ENCODE measurements around the gene PLS1. TPM values are rescaled to one million over a fixed set of nuclear protein-coding genes. Genes with fewer than 3 reads are reported as not detected.

The PLS1 gene
- total and polyA plus RNA-seq, 2 of the 8 experiments (the other 6 are each of a cell fraction or from before 2014, with no cell fraction given): 18.7 to 44.7 TPM

DNA sequence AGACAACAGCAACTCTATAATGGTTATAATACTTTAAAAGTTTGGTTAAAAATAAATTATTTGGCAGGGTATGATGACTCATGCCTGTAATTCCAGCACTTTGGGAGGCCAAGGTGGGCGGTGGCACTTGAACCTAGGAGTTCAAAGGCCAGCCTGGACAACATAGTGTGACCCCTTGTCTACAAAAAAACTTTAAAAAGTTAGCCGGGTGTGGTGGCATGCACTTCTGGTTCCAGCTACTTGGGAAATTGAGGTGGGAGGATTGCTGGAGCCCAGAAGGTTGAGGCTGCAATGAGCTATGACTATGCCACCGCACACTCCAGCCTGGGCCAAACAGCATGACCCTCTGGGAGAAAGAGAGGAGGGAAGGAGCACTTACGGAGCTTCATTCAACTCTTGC, 119.9 kb downstream of the PLS1 start (continued):
- no peak for TF ChIP-seq RNF2 (IDR thresholded peaks at IDR 0.05; ENCODE audit: borderline replicate concordance, low read depth, low read length, missing control alignments, poor library complexity, severe bottlenecking)
- no peak for TF ChIP-seq NRF1 (IDR thresholded peaks at IDR 0.05; ENCODE audit: low read depth, low read length)
- TF ChIP-seq, protein P1, sequence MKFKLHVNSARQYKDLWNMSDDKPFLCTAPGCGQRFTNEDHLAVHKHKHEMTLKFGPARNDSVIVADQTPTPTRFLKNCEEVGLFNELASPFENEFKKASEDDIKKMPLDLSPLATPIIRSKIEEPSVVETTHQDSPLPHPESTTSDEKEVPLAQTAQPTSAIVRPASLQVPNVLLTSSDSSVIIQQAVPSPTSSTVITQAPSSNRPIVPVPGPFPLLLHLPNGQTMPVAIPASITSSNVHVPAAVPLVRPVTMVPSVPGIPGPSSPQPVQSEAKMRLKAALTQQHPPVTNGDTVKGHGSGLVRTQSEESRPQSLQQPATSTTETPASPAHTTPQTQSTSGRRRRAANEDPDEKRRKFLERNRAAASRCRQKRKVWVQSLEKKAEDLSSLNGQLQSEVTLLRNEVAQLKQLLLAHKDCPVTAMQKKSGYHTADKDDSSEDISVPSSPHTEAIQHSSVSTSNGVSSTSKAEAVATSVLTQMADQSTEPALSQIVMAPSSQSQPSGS (IDR thresholded peaks at IDR 0.05; ENCODE audit: low read length): no peak
- TF ChIP-seq, protein P2, sequence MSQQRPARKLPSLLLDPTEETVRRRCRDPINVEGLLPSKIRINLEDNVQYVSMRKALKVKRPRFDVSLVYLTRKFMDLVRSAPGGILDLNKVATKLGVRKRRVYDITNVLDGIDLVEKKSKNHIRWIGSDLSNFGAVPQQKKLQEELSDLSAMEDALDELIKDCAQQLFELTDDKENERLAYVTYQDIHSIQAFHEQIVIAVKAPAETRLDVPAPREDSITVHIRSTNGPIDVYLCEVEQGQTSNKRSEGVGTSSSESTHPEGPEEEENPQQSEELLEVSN (IDR thresholded peaks at IDR 0.05): no peak
- TF ChIP-seq SIN3A (conservative IDR thresholded peaks at IDR 0.05 in 1 of 2, IDR thresholded peaks at IDR 0.05 in 1 of 2; ENCODE audit: low read depth in 1 of 2, low read length in 2 of 2): no peak
- no peak for TF ChIP-seq EGR1 (IDR thresholded peaks at IDR 0.05; ENCODE audit: borderline replicate concordance, low read depth, low read length)
- TF ChIP-seq EP300 (IDR thresholded peaks at IDR 0.05; ENCODE audit: borderline replicate concordance in 1 of 2, low read depth in 2 of 2, low read length in 2 of 2): no peak
- no peak for TF ChIP-seq SIRT6 (IDR thresholded peaks at IDR 0.05; ENCODE audit: low read length)
